Esophagus mucosa (tissue), 1 donor: ENCODE results near the gene CMTR1. TPM values are rescaled to one million over a fixed set of nuclear protein-coding genes. Genes with fewer than 3 reads are reported as not detected.
"Not testable (repeated sequence)": the region's sequence is repeated elsewhere in the genome, so short reads cannot be mapped to it uniquely, and the experiment has no call there.

ENCODE experiments used
- ATAC-seq: fragments of 200-7000 bp; cut with Tn5 transposase; one replicate; pipeline ENCODE4 v1.9.1; 2020
- total RNA-seq: library from RNA; stranded (reverse); gene quantifications from one replicate; pipeline ENCODE4 v1.2.4, GENCODE V29; 2023
- donor health status: DM: yes; HTN: yes; CAD: no.

Gene CMTR1
- total RNA-seq = 16.5 TPM

GRCh38 chr6:37432916-37433656 lies at the start of gene CMTR1:
Gene CMTR1, plus strand, starts transcription at chr6:37433221. Its CDS starts 2,409 bp downstream, at chr6:37435630.
- peak; percentile 99 for ATAC-seq

- no peak for ATAC-seq
Measured at GRCh38 chr6:37388578-37388977, 44.4 kb upstream of the CMTR1 start.

- no peak for ATAC-seq
Measured at GRCh38 chr6:37389857-37390256, 43.2 kb upstream of the CMTR1 start.

GRCh38 chr6:37391120-37391519 lies 41.9 kb upstream of the CMTR1 start:
- ATAC-seq = no peak

GRCh38 chr6:37392821-37393220 lies 40.2 kb upstream of the CMTR1 start:
- no peak for ATAC-seq

- ATAC-seq = no peak
Measured at GRCh38 chr6:37393381-37393929, 39.6 kb upstream of the CMTR1 start.

GRCh38 chr6:37396571-37397180 lies 36.3 kb upstream of the CMTR1 start:
- ATAC-seq = no peak

GRCh38 chr6:37399131-37399530 lies 33.9 kb upstream of the CMTR1 start:
- ATAC-seq = no peak

GRCh38 chr6:37399795-37400490 lies 33.1 kb upstream of the CMTR1 start:
- ATAC-seq = no peak

- ATAC-seq = not testable (repeated sequence)
Measured at GRCh38 chr6:37401658-37402057, 31.4 kb upstream of the CMTR1 start.

GRCh38 chr6:37406726-37407341 lies 26.2 kb upstream of the CMTR1 start:
- peak; percentile 62 for ATAC-seq

GRCh38 chr6:37407948-37408347 lies 25.1 kb upstream of the CMTR1 start:
- peak; percentile 78 for ATAC-seq

- no peak for ATAC-seq
Measured at GRCh38 chr6:37409501-37409900, 23.5 kb upstream of the CMTR1 start.

- no peak for ATAC-seq
Measured at GRCh38 chr6:37417393-37417792, 15.6 kb upstream of the CMTR1 start.

GRCh38 chr6:37418722-37419121 lies 14.3 kb upstream of the CMTR1 start:
- ATAC-seq = no peak

GRCh38 chr6:37426058-37426944 lies 6.7 kb upstream of the CMTR1 start:
- ATAC-seq = no peak

GRCh38 chr6:37426945-37427510 lies 6.0 kb upstream of the CMTR1 start:
- no peak for ATAC-seq

GRCh38 chr6:37429352-37429750 lies 3.7 kb upstream of the CMTR1 start:
- ATAC-seq = no peak

GRCh38 chr6:37432590-37432915 lies 468 bp upstream of the CMTR1 start:
- ATAC-seq = no peak

- peak; percentile 47 for ATAC-seq
Measured at GRCh38 chr6:37433657-37434271, 743 bp downstream of the CMTR1 start.

GRCh38 chr6:37435373-37435772 lies 2.4 kb downstream of the CMTR1 start:
- no peak for ATAC-seq
